ENCODE results near the gene PACS2. TPM values are rescaled to one million over a fixed set of nuclear protein-coding genes. Genes with fewer than 3 reads are reported as not detected.

The PACS2 gene
- total RNA-seq, 1 donor from 2014 or later, result 64.0 TPM

DNA sequence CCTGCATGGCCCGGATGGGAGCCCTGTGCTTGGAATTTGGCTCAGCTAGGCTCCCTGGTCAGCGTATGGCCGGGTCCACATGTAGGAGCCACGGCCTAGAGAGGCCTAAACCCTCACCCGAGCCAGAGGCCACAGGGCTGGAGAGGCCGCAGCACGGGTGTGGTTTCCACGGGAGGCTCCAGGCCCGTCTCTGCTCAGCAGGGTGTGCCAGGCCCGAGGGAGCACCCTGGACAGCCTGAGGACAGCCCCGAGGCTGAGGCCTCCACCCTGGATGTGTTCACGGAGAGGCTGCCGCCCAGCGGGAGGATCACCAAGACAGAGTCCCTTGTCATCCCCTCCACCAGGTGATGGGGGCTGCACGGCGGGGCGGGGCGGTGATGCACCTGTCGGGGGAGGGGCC lies 66.2 kb downstream of the PACS2 start:
- intact Hi-C loops (cut with micrococcal nuclease), result no loop called here
- H3K4me1 ChIP-seq, result no peaks in the 10 kb centered on the region
- H3K27me3 ChIP-seq (ENCODE audit: low read depth), result no peaks in the 10 kb centered on the region
- H3K4me3 ChIP-seq, result no peak overlapping the region
- DNase-seq, result no peak
- H3K36me3 ChIP-seq, result peaks cover 48% of the 10 kb centered on the region
- no peaks in the 10 kb centered on the region for H3K9me3 ChIP-seq (replicated peaks)
- TF ChIP-seq, protein P1, sequence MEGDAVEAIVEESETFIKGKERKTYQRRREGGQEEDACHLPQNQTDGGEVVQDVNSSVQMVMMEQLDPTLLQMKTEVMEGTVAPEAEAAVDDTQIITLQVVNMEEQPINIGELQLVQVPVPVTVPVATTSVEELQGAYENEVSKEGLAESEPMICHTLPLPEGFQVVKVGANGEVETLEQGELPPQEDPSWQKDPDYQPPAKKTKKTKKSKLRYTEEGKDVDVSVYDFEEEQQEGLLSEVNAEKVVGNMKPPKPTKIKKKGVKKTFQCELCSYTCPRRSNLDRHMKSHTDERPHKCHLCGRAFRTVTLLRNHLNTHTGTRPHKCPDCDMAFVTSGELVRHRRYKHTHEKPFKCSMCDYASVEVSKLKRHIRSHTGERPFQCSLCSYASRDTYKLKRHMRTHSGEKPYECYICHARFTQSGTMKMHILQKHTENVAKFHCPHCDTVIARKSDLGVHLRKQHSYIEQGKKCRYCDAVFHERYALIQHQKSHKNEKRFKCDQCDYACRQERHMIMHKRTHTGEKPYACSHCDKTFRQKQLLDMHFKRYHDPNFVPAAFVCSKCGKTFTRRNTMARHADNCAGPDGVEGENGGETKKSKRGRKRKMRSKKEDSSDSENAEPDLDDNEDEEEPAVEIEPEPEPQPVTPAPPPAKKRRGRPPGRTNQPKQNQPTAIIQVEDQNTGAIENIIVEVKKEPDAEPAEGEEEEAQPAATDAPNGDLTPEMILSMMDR (IDR thresholded peaks at IDR 0.05; ENCODE audit: borderline replicate concordance), result no peak
- no peak overlapping the region for H3K27ac ChIP-seq (replicated peaks)

DNA sequence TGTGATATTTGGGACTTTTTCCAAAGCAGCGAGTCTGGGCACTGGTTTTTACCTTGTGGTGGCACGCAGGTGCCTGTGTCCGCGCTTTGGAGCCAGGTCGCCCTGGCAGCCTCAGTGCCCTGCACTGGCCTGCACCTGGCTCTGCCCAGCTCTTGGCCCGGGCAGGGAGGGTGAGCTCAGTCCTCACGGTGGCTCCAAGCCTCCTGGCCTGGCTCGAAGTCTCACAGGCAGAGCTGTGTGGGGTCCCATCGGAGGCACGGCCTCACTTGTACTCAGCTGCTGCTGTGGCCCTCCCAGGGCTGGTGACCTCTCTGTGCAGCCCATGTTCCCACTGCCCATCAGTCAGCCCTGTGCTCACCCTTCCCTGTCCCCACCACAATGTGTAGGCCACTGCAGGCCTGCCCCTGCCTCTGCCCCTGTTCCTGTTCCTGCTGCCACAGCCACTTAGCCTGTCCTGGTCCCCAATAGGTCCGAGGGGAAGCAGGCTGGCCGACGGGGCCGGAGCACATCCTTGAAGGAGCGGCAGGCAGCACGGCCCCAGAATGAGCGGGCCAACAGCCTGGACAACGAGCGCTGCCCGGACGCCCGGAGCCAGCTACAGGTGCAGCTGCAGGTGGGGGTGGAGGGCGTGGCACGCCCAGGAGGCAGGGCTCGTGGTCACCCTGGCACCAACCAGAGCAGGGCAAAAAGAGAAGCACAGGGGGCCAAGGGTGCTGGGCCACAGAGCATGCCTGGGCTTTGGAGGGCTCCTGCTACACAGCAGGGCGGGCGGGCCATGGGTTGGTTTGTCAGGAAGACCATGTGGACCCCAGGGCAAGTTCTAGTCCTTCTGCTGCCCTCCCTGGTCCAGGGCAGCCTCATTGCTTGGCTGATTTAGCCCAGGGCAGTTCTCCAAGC lies 67.1 kb downstream of the PACS2 start:
- Histone ChIP-seq H3K27ac (replicated peaks) (no peak overlapping the region), H3K9me3 (replicated peaks) (no peaks in the 10 kb centered on the region), H3K4me1 (no peaks in the 10 kb centered on the region), H3K36me3 (peaks cover 57% of the 10 kb centered on the region), H3K4me3 (no peak overlapping the region), H3K27me3 (ENCODE audit: low read depth) (no peaks in the 10 kb centered on the region)
- no peak for DNase-seq
- intact Hi-C loops (cut with micrococcal nuclease), result no loop called here
- TF ChIP-seq, protein P1 (IDR thresholded peaks at IDR 0.05; ENCODE audit: borderline replicate concordance), result no peak

DNA sequence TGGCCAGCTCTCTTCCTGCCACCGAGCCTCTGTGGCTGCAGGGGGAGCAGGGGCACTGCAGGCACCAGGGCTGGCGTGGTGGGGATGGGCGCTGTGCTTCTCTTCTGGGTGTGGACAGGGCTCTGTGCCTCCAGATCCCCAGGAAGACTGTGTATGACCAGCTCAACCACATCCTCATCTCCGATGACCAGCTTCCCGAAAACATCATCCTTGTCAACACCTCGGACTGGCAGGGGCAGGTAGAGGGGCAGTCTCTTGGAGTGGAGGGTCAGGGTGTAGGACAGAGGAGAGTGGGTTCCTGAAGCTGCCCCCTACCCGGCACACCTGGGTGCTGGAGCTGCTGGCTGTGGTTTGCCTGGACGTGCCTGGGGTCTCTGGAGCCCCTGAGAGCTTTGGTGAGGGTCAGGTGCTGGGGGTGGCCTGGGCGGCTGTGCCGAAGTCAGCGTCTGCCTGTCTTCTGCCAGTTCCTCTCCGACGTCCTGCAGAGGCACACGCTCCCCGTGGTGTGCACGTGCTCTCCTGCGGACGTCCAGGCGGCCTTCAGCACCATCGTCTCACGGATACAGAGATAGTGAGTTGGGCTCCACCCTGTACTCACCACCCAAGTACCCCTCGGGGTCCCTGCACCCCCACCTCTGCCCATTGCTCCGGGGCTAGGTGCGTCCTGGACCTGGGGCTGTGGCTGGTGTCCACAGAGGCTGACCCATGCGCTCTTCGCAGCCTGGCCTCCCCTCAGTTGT lies 68.0 kb downstream of the PACS2 start:
- TF ChIP-seq, protein P1 (IDR thresholded peaks at IDR 0.05; ENCODE audit: borderline replicate concordance), result no peak

DNA sequence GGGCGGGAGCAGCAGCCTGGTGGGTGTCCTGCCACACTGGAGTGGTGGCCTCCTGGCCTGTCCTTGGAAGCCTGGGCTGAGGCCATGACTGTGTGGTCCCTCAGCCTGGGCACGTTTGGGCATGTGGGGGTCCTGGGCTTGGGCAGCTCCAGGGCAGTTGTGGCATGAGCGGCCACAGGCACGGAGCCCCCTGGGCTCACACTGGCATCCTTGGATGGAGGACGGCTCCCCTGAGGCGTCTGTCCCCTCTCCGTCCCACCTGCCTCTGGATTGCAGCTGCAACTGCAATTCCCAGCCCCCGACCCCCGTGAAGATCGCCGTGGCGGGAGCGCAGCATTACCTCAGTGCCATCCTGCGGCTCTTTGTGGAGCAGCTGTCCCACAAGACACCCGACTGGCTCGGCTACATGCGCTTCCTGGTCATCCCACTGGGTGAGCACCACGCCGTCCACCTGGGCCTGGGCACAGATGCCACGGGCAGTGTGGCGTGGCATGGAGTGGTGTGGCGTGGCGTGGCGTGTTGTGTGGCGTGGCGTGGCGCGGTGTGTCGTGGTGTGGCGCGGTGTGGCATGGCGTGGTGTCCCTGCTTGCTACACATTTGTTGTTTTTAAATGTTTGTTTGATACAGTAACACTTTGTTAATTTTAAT lies 68.7 kb downstream of the PACS2 start:
- DNase-seq, result no peak
- Histone ChIP-seq H3K9me3 (replicated peaks) (no peaks in the 10 kb centered on the region), H3K27ac (replicated peaks) (no peak overlapping the region), H3K4me3 (no peak overlapping the region), H3K27me3 (ENCODE audit: low read depth) (no peaks in the 10 kb centered on the region), H3K36me3 (peaks cover 69% of the 10 kb centered on the region), H3K4me1 (no peaks in the 10 kb centered on the region)
- intact Hi-C loops (cut with micrococcal nuclease), result no loop called here
- TF ChIP-seq, protein P1 (IDR thresholded peaks at IDR 0.05; ENCODE audit: borderline replicate concordance), result no peak

More for the DNA sequence above, 68.0 kb downstream of the PACS2 start:
- Histone ChIP-seq H3K36me3 (peaks cover 65% of the 10 kb centered on the region), H3K9me3 (replicated peaks) (no peaks in the 10 kb centered on the region), H3K27ac (replicated peaks) (no peak overlapping the region), H3K4me3 (no peak overlapping the region), H3K4me1 (no peaks in the 10 kb centered on the region), H3K27me3 (ENCODE audit: low read depth) (no peaks in the 10 kb centered on the region)
- intact Hi-C loops (cut with micrococcal nuclease), result no loop called here
- DNase-seq, result no peak

GRCh38 chr14:105384041-105384557 lies 69.6 kb downstream of the PACS2 start:
- H3K4me1 ChIP-seq, result no peaks in the 10 kb centered on the region
- TF ChIP-seq, protein P1 (IDR thresholded peaks at IDR 0.05; ENCODE audit: borderline replicate concordance), result no peak
- intact Hi-C loops (cut with micrococcal nuclease), result no loop called here
- no peak overlapping the region for H3K27ac ChIP-seq (replicated peaks)
- no peaks in the 10 kb centered on the region for H3K27me3 ChIP-seq (ENCODE audit: low read depth)
- H3K4me3 ChIP-seq, result no peak overlapping the region
- peaks cover 69% of the 10 kb centered on the region for H3K36me3 ChIP-seq
- no peaks in the 10 kb centered on the region for H3K9me3 ChIP-seq (replicated peaks)
- no peak for DNase-seq
